K562 (cell line): ENCODE results near the gene C1QTNF6. TPM values are rescaled to one million over a fixed set of nuclear protein-coding genes. Genes with fewer than 3 reads are reported as not detected.

Source experiments
- ATAC-seq: fragments of 200-7000 bp; cut with Tn5 transposase; 3 replicates; pipeline ENCODE4 v1.9.1; 2020; ENCODE audit warnings: moderate library complexity
- BruUV-seq: library from RNA; stranded (reverse); fragments of 400-500 nt; replicated peaks from 2 replicates; lab custom pipeline; 2021; lab: Mats Ljungman, UMichigan
- CTCF ChIA-PET: fragments of 300-600 bp; formaldehyde crosslinking; extraction: SDS; loops from one replicate; lab custom pipeline; 2021; ENCODE audit warnings: low intra/inter-chr PET ratio; lab: Yijun Ruan, JAX
- POLR2A ChIA-PET: fragments of 300-600, 350-650 bp; sonication (Branson Sonifier 250); formaldehyde crosslinking; extraction: SDS; loops from one replicate; lab custom pipeline; 2021; ENCODE audit warnings: antibody characterized with exemption, inconsistent platforms; lab: Yijun Ruan, JAX
- DNase-seq, 4 experiments: peaks; one replicate each; pipeline versions ENCODE4 v3.0.0 to v3.0.0-alpha.2; 2011 to 2018; ENCODE audit warnings: low spot score in 3 of 4, mixed read lengths in 3 of 4; ENCODE audit errors: extremely low read depth in 1 of 4
- FAIRE-seq: peaks from 2 replicates; lab custom pipeline; 2011; peaks lifted over from hg19 to GRCh38; lab: Jason Lieb, UNC
- H2AFZ ChIP-seq: 2 replicates; pipeline ENCODE4 v1.6.0; 2011; ENCODE audit warnings: low read depth, low read length, control low read depth, inconsistent platforms
- H3K27ac ChIP-seq: fragments of 200-600 bp; 3 replicates; pipeline ENCODE4 v1.8.0; 2011; ENCODE audit warnings: low read depth, mild to moderate bottlenecking, control low read depth, inconsistent platforms, low read length, moderate library complexity, mixed read lengths; ENCODE audit errors: extremely low read depth
- H3K27me3 ChIP-seq, 2 experiments: fragments of 300-600 bp in 1 of 2; 2 replicates in 1 of 2; 3 replicates in 1 of 2; pipeline versions ENCODE4 v1.6.0 to v1.8.0; 2011; ENCODE audit warnings: inconsistent platforms in 2 of 2, low read length in 2 of 2, mild to moderate bottlenecking in 1 of 2, mixed read lengths in 1 of 2, moderate library complexity in 1 of 2; ENCODE audit not compliant: control insufficient read depth in 2 of 2, insufficient read depth in 2 of 2
- H3K36me3 ChIP-seq: fragments of 300-600 bp; 3 replicates; pipeline ENCODE4 v1.8.0; 2011; ENCODE audit warnings: mild to moderate bottlenecking, low read length, inconsistent platforms; ENCODE audit not compliant: control insufficient read depth, insufficient read depth
- H3K4me1 ChIP-seq, 2 experiments: fragments of 200-600 bp in 1 of 2; replicated peaks in 1 of 2; 2 replicates in 1 of 2; 3 replicates in 1 of 2; pipeline versions ENCODE4 v1.5.1 to v1.8.0; 2011; ENCODE audit warnings: inconsistent platforms in 2 of 2, low read length in 2 of 2, mild to moderate bottlenecking in 1 of 2, mixed read lengths in 1 of 2, moderate library complexity in 1 of 2; ENCODE audit not compliant: control insufficient read depth in 2 of 2, insufficient read depth in 2 of 2
- H3K4me2 ChIP-seq: 2 replicates; pipeline ENCODE4 v1.6.1; 2011; ENCODE audit warnings: low read length, control low read depth, inconsistent platforms, mixed read lengths; ENCODE audit not compliant: insufficient read depth
- H3K4me3 ChIP-seq: fragments of 200-600 bp; sonication (generic), shearing (Covaris generic); 2 replicates; pipeline ENCODE4 v1.5.1; 2016; ENCODE audit warnings: control low read depth, inconsistent platforms
- H3K79me2 ChIP-seq: fragments of 200-600 bp; 3 replicates; pipeline ENCODE4 v1.8.0; 2011; ENCODE audit warnings: low read length, inconsistent platforms; ENCODE audit not compliant: control insufficient read depth, insufficient read depth
- H3K9ac ChIP-seq, 2 experiments: 2 replicates each; pipeline versions ENCODE4 v1.6.0 to v1.6.1; 2011; ENCODE audit warnings: low read depth in 2 of 2, low read length in 2 of 2, control low read depth in 1 of 2, inconsistent platforms in 1 of 2, mild to moderate bottlenecking in 1 of 2, mixed read lengths in 1 of 2; ENCODE audit not compliant: insufficient read depth in 1 of 2
- H3K9me1 ChIP-seq: one replicate; pipeline ENCODE4 v1.6.0; 2011; ENCODE audit warnings: inconsistent platforms, mild to moderate bottlenecking, low read length, moderate library complexity; ENCODE audit not compliant: control insufficient read depth, insufficient read depth
- H3K9me3 ChIP-seq: replicated peaks from 2 replicates; pipeline ENCODE4 v1.5.1; 2011; ENCODE audit warnings: low read depth, low read length, inconsistent platforms; ENCODE audit not compliant: control insufficient read depth, insufficient read depth
- H4K20me1 ChIP-seq: replicated peaks from 2 replicates; pipeline ENCODE4 v1.6.1; 2011; ENCODE audit warnings: low read length, inconsistent platforms, mixed read lengths; ENCODE audit not compliant: control insufficient read depth, insufficient read depth
- C11orf30 ChIP-seq: fragments of 450-650 bp; IDR thresholded peaks from 2 replicates; pipeline ENCODE4 v1.6.1; 2016; ENCODE audit warnings: low read depth, mild to moderate bottlenecking
- CBFA2T3 ChIP-seq: fragments of 450-650 bp; IDR thresholded peaks from 2 replicates; pipeline ENCODE4 v1.6.1; 2017
- EWSR1 ChIP-seq: fragments of 450-650 bp; IDR thresholded peaks from 2 replicates; pipeline ENCODE4 v1.6.1; 2018; ENCODE audit warnings: borderline replicate concordance, mild to moderate bottlenecking, low read depth, moderate library complexity; ENCODE audit not compliant: partially characterized antibody
- FOS ChIP-seq: IDR thresholded peaks from 3 replicates; pipeline ENCODE4 v1.6.1; 2011; ENCODE audit not compliant: insufficient read length; ENCODE audit errors: extremely low read depth
- HSF4 ChIP-seq: fragments of 250-450 bp; sonication (Bioruptor Pico); IDR thresholded peaks from 2 replicates; pipeline ENCODE4 v2.1.2; 2022; ENCODE audit warnings: mild to moderate bottlenecking, moderate library complexity, borderline replicate concordance
- MAFF ChIP-seq: IDR thresholded peaks from 2 replicates; pipeline ENCODE4 v1.6.1; 2012; ENCODE audit warnings: low read length, improper control_type of control experiment
- NEUROD1 ChIP-seq: fragments of 150-350 bp; IDR thresholded peaks from 2 replicates; pipeline ENCODE4 v1.6.1; 2014; ENCODE audit warnings: borderline replicate concordance, low read length, low read depth; ENCODE audit not compliant: partially characterized antibody
- NFYB ChIP-seq: IDR thresholded peaks from 2 replicates; pipeline ENCODE4 v1.6.1; 2011; ENCODE audit warnings: mild to moderate bottlenecking, moderate library complexity; ENCODE audit not compliant: insufficient read length; ENCODE audit errors: extremely low read depth
- SLC30A9 ChIP-seq: fragments of 250-450 bp; sonication (Bioruptor Pico); IDR thresholded peaks from 2 replicates; pipeline ENCODE4 v1.8.0; 2022; ENCODE audit warnings: mild to moderate bottlenecking, moderate library complexity
- ZFP91 ChIP-seq: sonication (generic); formaldehyde crosslinking; IDR thresholded peaks from 2 replicates; pipeline ENCODE4 v1.8.0; 2022; ENCODE audit warnings: mild to moderate bottlenecking, missing genetic modification reagents
- ZNF347 ChIP-seq: fragments of 450-650 bp; formaldehyde crosslinking; IDR thresholded peaks from 2 replicates; pipeline ENCODE4 v1.4.0; 2020; ENCODE audit warnings: low read depth, mild to moderate bottlenecking, moderate library complexity
- ZNF77 ChIP-seq: fragments of 250-450 bp; sonication (Bioruptor Pico); IDR thresholded peaks from 2 replicates; pipeline ENCODE4 v1.5.0; 2020
- WGBS: fragments of 100-300 bp; shearing (Covaris generic); methylation state at CpG from one replicate; pipeline ENCODE4 v1.1.6; 2016; ENCODE audit warnings: low coverage, mixed read lengths; ENCODE audit not compliant: insufficient coverage; ENCODE audit errors: missing lambda C conversion rate; 5-methylcytosine and 5-hydroxymethylcytosine counted together
- in situ Hi-C: fragments of 300-500 bp; cut with MboI; formaldehyde crosslinking; loops from 4 replicates; pipeline ENCODE4 v1.15.0; 2018; ENCODE audit warnings: inconsistent platforms, mixed read lengths
- intact Hi-C: fragments of 100-400 bp; cut with micrococcal nuclease; formaldehyde crosslinking; loops from 2 replicates; pipeline ENCODE4 v1.14.2; 2022
- polyA plus RNA-seq, 8 experiments: library from polyadenylated mRNA; depleted of rRNA in 4 of 8; stranded (reverse) in 5 of 8; unstranded in 3 of 8; fragments of >200 nt; fragmentation: Nextera tagmentation in 2 of 8; fragmentation: Illumina TruSeq in 1 of 8; extraction: Ambion mirVana in 2 of 8; extraction: Trizol in 1 of 8; gene quantifications; 2 replicates each; pipeline versions ENCODE4 v1.2.1 to v1.2.3, GENCODE V29; 2011 to 2014; ENCODE audit warnings: inconsistent platforms in 1 of 8, missing spikeins in 1 of 8
- total RNA-seq, 7 experiments: library from RNA; depleted of rRNA in 6 of 7; stranded (reverse); fragments of >200 nt in 6 of 7; fragmentation: Illumina TruSeq in 2 of 7; extraction: Trizol in 2 of 7; gene quantifications; 2 replicates each; pipeline versions ENCODE4 v1.2.1 to v1.2.3, GENCODE V29; 2011 to 2021; ENCODE audit warnings: low replicate concordance in 1 of 7
- TF ChIP-seq, protein P1 (sequence below): fragments of 450-650 bp; conservative IDR thresholded peaks from 2 replicates; pipeline ENCODE4 v1.6.1; 2016; ENCODE audit warnings: missing genetic modification characterization, low read depth, mild to moderate bottlenecking, missing compliant biosample characterization, moderate library complexity
- TF ChIP-seq, protein P2 (sequence below): fragments of 250-450 bp; sonication (Bioruptor Pico); IDR thresholded peaks from 2 replicates; pipeline ENCODE4 v1.4.0; 2020; ENCODE audit warnings: mild to moderate bottlenecking, moderate library complexity
- TF ChIP-seq, protein P3 (sequence below), 2 experiments: fragments of 450-650 bp in 1 of 2; sonication (generic) in 1 of 2; formaldehyde crosslinking in 1 of 2; IDR thresholded peaks in 1 of 2; conservative IDR thresholded peaks in 1 of 2; 2 replicates each; pipeline versions ENCODE4 v1.6.1 to v1.8.1; 2016 to 2023; ENCODE audit warnings: mild to moderate bottlenecking in 2 of 2, moderate library complexity in 2 of 2, inconsistent platforms in 1 of 2, missing genetic modification reagents in 1 of 2

The C1QTNF6 gene
- total and polyA plus RNA-seq, 9 of the 15 experiments (the other 6 are each of a cell fraction or from before 2014, with no cell fraction given) = 0.18 to 0.92 (median 0.55) TPM

- TF ChIP-seq NEUROD1 (no peak), ZNF77 (CRISPR knock-in tag) (no peak), ZNF347 (CRISPR knock-in tag) (no peak), HSF4 (CRISPR knock-in tag) (no peak), NFYB (no peak), FOS (no peak), C11orf30 (no peak), CBFA2T3 (no peak), EWSR1 (no peak), ZFP91 (CRISPR knock-in tag) (no peak), SLC30A9 (CRISPR knock-in tag) (no peak), MAFF (no peak)
- TF ChIP-seq, protein P1, sequence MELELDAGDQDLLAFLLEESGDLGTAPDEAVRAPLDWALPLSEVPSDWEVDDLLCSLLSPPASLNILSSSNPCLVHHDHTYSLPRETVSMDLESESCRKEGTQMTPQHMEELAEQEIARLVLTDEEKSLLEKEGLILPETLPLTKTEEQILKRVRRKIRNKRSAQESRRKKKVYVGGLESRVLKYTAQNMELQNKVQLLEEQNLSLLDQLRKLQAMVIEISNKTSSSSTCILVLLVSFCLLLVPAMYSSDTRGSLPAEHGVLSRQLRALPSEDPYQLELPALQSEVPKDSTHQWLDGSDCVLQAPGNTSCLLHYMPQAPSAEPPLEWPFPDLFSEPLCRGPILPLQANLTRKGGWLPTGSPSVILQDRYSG (tag) = no peak
- TF ChIP-seq, protein P2, sequence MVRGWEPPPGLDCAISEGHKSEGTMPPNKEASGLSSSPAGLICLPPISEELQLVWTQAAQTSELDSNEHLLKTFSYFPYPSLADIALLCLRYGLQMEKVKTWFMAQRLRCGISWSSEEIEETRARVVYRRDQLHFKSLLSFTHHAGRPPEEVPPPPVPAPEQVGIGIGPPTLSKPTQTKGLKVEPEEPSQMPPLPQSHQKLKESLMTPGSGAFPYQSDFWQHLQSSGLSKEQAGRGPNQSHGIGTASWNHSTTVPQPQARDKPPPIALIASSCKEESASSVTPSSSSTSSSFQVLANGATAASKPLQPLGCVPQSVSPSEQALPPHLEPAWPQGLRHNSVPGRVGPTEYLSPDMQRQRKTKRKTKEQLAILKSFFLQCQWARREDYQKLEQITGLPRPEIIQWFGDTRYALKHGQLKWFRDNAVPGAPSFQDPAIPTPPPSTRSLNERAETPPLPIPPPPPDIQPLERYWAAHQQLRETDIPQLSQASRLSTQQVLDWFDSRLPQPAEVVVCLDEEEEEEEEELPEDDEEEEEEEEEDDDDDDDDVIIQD (CRISPR knock-in tag) = no peak
- TF ChIP-seq, protein P3, sequence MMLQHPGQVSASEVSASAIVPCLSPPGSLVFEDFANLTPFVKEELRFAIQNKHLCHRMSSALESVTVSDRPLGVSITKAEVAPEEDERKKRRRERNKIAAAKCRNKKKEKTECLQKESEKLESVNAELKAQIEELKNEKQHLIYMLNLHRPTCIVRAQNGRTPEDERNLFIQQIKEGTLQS (IDR thresholded peaks at IDR 0.05) = no peak
- TF ChIP-seq, protein P3 (CRISPR knock-in tag; conservative IDR thresholded peaks at IDR 0.05) = no peak
- Histone ChIP-seq H3K4me1 (peaks cover 0 to 6% of the 10 kb centered on the region in 2 experiments; a peak in 2 of 5 replicates), H3K4me3 (no peak overlapping the region), H3K27me3 (peaks cover 0 to 44% of the 10 kb centered on the region in 2 experiments; a peak in 3 of 5 replicates), H3K79me2 (no peaks in the 10 kb centered on the region), H4K20me1 (no peaks in the 10 kb centered on the region; the same call in 1 of the 2 replicates), H3K4me2 (no peak overlapping the region), H3K27ac (no peak overlapping the region), H3K9ac (no peak overlapping the region), H3K36me3 (no peaks in the 10 kb centered on the region), H2AFZ (no peak overlapping the region), H3K9me1 (no peaks in the 10 kb centered on the region), H3K9me3 (no peaks in the 10 kb centered on the region)
- intact Hi-C loops = no loop called here
- 8% methylated on average over 2 of the region's 6 CpGs for WGBS
- CTCF ChIA-PET = no interaction called here
- DNase-seq = no peak
- POLR2A ChIA-PET = no interaction called here
- in situ Hi-C loops = no loop called here
- BruUV-seq = no TSS peak
- no peak for ATAC-seq
- no peak for FAIRE-seq
Measured at GRCh38 chr22:37153901-37154300, 34.1 kb downstream of the C1QTNF6 start.
